Skeletal muscle tissue (tissue), 4 donors: ENCODE data around the gene ZNF830. TPM values are rescaled to one million over a fixed set of nuclear protein-coding genes. Genes with fewer than 3 reads are reported as not detected.
"Not testable (repeated sequence)": the region's sequence is repeated elsewhere in the genome, so short reads cannot be mapped to it uniquely, and the experiment has no call there.

ENCODE experiments used
- H3K27ac ChIP-seq: one replicate; pipeline ENCODE4 v1.7.0; 2013; ENCODE audit warnings: mild to moderate bottlenecking, low read depth, low read length, inconsistent platforms
- H3K27me3 ChIP-seq, 3 donors: one replicate each; pipeline ENCODE4 v1.7.0; 2013; ENCODE audit warnings: low read length in 3 of 3; ENCODE audit not compliant: control insufficient read depth in 3 of 3, insufficient read depth in 3 of 3
- H3K36me3 ChIP-seq, 3 donors: one replicate each; pipeline ENCODE4 v1.7.0; 2013; ENCODE audit warnings: low read length in 3 of 3; ENCODE audit not compliant: control insufficient read depth in 3 of 3, insufficient read depth in 3 of 3
- H3K4me1 ChIP-seq, 3 donors: one replicate each; pipeline ENCODE4 v1.7.0; 2013; ENCODE audit warnings: low read length in 3 of 3, mild to moderate bottlenecking in 3 of 3; ENCODE audit not compliant: control insufficient read depth in 3 of 3, insufficient read depth in 3 of 3
- H3K4me3 ChIP-seq, 3 donors: one replicate each; pipeline ENCODE4 v1.7.0; 2013; ENCODE audit warnings: low read length in 3 of 3
- H3K9ac ChIP-seq, 3 donors: one replicate each; pipeline ENCODE4 v1.7.0; 2013; ENCODE audit warnings: low read length in 3 of 3, mild to moderate bottlenecking in 3 of 3, moderate library complexity in 2 of 3, low read depth in 1 of 3
- H3K9me3 ChIP-seq, 3 donors: one replicate each; pipeline ENCODE4 v1.7.0; 2013; ENCODE audit warnings: low read length in 3 of 3; ENCODE audit not compliant: control insufficient read depth in 3 of 3
- total RNA-seq: library from RNA; depleted of rRNA; stranded (reverse); fragments of >200 nt; gene quantifications from one replicate; pipeline ENCODE4 v1.2.3, GENCODE V29; 2014
- donor health status: Osteomylitis.

Gene ZNF830
- total RNA-seq, 1 donor from 2014 or later, result 15.1 TPM

DNA sequence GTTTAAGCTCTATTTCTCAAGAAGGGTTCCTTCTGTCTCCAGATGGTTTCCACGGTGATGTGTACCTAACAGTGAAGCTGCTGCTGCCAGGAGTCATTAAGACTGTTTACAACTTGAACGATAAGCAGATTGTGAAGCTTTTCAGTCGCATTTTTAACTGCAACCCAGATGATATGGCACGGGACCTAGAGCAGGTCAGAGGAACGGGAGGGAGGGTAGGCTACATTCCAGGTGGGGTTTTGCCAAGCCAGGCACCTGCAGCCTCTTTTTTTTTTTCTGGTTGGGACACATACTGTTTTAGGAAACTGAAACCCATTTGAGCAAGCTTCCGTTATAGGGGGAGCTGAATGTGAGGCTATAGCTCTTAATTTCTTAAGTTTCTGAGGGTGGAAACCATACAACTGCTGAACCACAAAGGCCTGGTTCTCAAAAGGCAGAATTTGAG lies 29.6 kb downstream of the ZNF830 start:
- no peak overlapping the region for H3K27ac ChIP-seq
- no peaks in the 10 kb centered on the region for H3K27me3 ChIP-seq
- H3K4me3 ChIP-seq, result no peak overlapping the region
- peaks cover 47 to 85% (median 57%) of the 10 kb centered on the region in 3 donors for H3K36me3 ChIP-seq
- H3K4me1 ChIP-seq, result no peaks in the 10 kb centered on the region
- H3K9me3 ChIP-seq, result no peaks in the 10 kb centered on the region
- H3K9ac ChIP-seq, result no peak overlapping the region

DNA sequence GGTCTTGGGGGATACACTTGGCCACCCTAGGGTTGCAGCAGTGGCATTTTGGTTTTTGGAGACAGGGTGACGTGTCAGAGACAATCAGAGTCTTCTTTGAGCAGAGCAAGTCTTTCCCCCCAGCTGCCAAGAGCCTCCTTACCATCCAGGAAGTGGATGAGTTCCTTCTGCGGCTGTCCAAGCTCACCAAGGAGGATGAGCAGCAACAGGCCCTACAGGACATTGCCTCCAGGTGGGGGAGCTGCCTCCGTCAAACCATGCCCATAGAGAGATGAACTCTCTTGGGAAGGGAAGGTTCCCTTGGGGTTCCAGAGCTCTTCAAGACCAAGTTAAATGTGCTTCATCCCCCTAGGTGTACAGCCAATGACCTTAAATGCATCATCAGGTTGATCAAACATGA lies 30.3 kb downstream of the ZNF830 start:
- Histone ChIP-seq H3K4me1 (no peaks in the 10 kb centered on the region), H3K36me3 (peaks cover 53 to 87% (median 58%) of the 10 kb centered on the region in 3 donors), H3K4me3 (no peak overlapping the region), H3K9me3 (no peaks in the 10 kb centered on the region), H3K9ac (no peak overlapping the region), H3K27me3 (no peaks in the 10 kb centered on the region), H3K27ac (no peak overlapping the region)

DNA sequence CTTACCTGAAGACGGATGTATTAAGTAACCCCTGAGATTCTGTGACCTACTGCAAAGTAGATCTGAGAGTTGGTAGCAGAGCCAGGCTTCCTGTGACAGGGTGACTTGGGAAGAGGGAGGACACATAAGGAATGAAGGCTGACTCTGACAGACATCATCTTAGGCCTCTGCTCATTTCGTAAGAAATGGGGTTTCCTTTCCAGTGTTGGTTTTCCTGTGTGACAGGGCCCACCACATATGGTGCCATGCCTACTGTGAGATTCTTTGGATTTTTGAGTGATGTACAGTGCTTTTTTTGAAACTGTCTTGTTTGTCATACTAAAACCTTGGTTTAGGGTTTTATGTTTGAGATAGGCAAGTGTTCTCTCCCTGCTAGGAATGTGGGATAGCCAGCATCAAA lies 31.7 kb downstream of the ZNF830 start:
- Histone ChIP-seq H3K9me3 (no peaks in the 10 kb centered on the region), H3K9ac (no peak overlapping the region), H3K36me3 (peaks cover 58 to 84% (median 63%) of the 10 kb centered on the region in 3 donors), H3K27me3 (no peaks in the 10 kb centered on the region), H3K27ac (no peak overlapping the region), H3K4me3 (no peak overlapping the region), H3K4me1 (peaks cover 8 to 11% (median 10%) of the 10 kb centered on the region in 3 donors)

DNA sequence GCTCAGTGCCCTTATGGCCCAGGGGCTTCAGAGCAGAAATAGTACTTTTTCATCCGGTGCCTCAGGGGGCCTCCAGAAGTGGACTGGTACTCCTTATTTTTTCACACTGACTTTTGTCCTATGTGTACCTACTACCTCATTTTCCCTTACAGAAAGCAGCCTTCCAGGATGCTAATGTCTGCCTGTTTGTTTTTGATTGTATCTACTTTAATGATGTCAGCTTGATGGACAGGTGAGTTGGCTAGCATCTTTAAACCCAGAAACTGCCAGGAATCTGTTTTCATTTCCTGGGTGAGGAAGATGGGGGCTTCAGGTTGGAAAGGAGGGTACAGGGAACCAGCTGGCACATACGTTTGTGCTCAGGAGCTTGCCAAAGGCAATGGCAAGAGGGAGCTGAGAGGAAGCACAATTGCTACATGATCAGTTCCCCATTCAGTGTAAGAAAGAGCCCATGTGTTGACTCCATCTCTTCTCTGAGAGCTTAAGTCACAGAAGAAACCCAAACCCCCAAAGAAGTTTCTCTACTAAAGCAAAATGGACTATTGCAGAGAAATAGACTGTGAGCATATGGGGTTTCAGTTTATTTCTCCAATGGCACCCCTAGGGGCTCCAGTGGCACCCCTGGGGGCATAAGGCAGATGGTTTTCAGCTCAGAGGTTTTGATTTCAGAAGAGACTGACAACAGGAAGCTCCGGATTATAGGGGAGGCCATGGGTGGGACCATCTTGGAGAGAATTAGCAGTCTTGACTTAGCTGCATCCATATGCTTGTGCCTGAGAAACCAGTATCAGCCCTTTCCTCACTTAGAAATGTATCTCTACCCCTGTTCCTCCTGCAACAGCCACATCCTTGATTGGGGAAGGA lies 35.3 kb downstream of the ZNF830 start:
- Histone ChIP-seq H3K9ac (no peak overlapping the region), H3K4me3 (no peak overlapping the region), H3K4me1 (peaks cover 8 to 17% (median 13%) of the 10 kb centered on the region in 3 donors), H3K9me3 (no peaks in the 10 kb centered on the region), H3K36me3 (peaks cover 73 to 84% (median 74%) of the 10 kb centered on the region in 3 donors), H3K27ac (no peak overlapping the region), H3K27me3 (no peaks in the 10 kb centered on the region)

DNA sequence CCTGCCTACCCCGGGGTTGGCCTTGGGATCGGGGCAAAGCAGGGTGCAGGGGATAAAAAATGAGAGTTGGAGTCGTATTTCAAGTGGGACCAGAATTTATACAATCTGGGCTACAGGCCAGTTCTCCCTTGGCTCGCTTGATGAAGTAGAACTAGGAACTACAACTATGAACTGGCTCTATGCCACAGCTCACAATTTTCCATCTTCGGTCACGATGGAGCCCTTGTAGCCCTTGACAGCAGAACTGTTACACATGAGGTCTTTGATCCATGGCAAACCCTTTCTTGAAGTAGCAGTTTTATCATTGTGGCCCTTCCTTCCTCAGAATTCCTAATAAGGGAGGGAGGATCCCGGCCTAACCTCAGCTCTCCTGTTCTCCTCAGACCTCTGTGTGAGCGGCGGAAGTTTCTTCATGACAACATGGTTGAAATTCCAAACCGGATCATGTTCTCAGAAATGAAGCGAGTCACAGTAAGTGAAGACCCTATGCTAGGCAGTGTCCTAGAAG lies 36.1 kb downstream of the ZNF830 start:
- peak overlapping the region; percentile 43 for H3K27ac ChIP-seq
- no peak overlapping the region for H3K4me3 ChIP-seq
- no peaks in the 10 kb centered on the region for H3K27me3 ChIP-seq
- peaks cover 71 to 84% (median 73%) of the 10 kb centered on the region in 3 donors for H3K36me3 ChIP-seq
- H3K4me1 ChIP-seq, result peaks cover 8 to 17% (median 13%) of the 10 kb centered on the region in 3 donors
- H3K9ac ChIP-seq, result peak overlapping the region in 1 of 3 donors; percentile 47
- H3K9me3 ChIP-seq, result no peaks in the 10 kb centered on the region

DNA sequence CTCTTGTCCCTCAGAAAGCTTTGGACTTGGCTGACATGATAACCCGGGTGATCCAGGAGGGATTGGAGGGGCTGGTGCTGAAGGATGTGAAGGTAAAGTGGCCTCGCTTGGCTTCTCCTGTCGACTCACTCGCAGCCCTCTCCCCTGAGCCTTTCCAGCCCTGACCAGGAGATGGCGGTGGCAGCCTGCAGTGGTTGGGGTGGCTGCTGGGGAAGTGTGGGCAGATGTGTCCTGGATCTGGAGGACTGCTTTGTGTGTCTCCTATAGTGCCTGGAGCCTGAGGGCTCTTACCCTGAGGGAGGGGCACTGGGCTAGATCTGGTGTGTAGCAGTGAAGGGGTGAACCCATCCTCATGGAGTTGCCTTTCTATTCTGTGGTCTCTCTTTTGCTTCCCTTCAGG lies 36.9 kb downstream of the ZNF830 start:
- Histone ChIP-seq H3K27ac (peak overlapping the region; percentile 43), H3K9ac (peak overlapping the region in 1 of 3 donors; percentile 47), H3K27me3 (no peaks in the 10 kb centered on the region), H3K9me3 (no peaks in the 10 kb centered on the region), H3K4me3 (no peak overlapping the region), H3K36me3 (peaks cover 71 to 84% (median 73%) of the 10 kb centered on the region in 3 donors), H3K4me1 (peaks cover 8 to 17% (median 13%) of the 10 kb centered on the region in 3 donors)

DNA sequence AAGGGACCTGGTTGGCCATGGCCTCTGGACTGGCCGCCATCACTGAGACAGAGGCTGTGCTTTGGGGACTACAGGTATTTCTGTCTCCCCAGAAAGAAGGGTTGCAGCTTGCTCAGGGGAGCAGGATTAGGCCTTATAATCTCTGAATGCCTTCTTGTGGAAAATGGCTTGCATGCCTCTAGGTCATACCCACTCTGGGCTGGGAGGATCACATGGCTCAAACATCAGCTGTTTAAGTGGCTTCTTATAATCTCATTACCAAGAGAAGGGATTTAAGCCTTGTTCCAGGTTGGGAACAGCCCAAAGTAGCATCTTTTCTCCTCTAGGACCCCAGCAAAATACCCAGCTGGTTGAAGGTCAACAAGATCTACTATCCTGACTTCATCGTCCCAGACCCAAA lies 38.1 kb downstream of the ZNF830 start:
- H3K36me3 ChIP-seq, result peaks cover 66 to 81% (median 78%) of the 10 kb centered on the region in 3 donors
- no peaks in the 10 kb centered on the region for H3K9me3 ChIP-seq
- H3K9ac ChIP-seq, result no peak overlapping the region
- H3K4me3 ChIP-seq, result no peak overlapping the region
- peaks cover 8 to 17% (median 13%) of the 10 kb centered on the region in 3 donors for H3K4me1 ChIP-seq
- no peaks in the 10 kb centered on the region for H3K27me3 ChIP-seq
- H3K27ac ChIP-seq, result no peak overlapping the region

DNA sequence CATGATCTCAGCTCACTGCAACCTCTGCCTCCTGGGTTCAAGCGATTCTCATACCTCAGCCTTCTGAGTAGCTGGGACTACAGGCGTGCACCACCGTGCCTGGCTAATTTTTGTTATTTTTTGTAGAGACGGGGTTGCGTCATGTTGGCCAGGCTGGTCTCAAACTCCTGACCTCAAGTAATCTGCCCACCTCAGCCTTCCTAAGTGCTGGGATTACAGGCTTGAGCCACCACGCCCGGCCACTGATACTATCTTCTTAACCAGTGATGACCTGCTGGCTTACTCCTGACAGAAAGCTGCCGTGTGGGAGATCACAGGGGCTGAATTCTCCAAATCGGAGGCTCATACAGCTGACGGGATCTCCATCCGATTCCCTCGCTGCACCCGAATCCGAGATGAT lies 39.6 kb downstream of the ZNF830 start:
- Histone ChIP-seq H3K4me1 (peaks cover 8 to 17% (median 13%) of the 10 kb centered on the region in 3 donors), H3K36me3 (peaks cover 56 to 74% (median 66%) of the 10 kb centered on the region in 3 donors)
- H3K9ac ChIP-seq, H3K9me3 ChIP-seq, H3K4me3 ChIP-seq, H3K27me3 ChIP-seq, H3K27ac ChIP-seq: not testable (repeated sequence)

DNA sequence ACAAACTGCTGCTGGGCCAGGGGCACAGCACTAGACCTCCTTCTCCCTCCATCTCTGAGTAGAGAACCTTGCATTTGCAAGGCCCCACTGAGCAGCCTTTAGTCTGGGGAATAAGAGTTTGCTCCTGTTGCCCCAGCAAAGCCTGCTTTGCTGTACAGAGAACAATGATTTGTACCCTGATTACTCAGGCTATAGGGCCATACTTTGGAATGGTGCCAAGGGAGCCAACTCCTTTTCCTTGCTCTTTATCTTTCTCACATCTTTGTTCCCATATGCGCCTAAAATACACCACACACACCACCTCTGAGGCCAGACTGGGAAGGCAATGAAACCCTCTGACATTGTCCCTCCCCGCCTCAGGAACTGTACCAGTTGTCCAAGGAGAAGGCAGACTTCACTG lies 40.2 kb downstream of the ZNF830 start:
- no peak overlapping the region for H3K4me3 ChIP-seq
- no peaks in the 10 kb centered on the region for H3K27me3 ChIP-seq
- no peak overlapping the region for H3K27ac ChIP-seq
- no peak overlapping the region for H3K9ac ChIP-seq
- peaks cover 51 to 78% (median 61%) of the 10 kb centered on the region in 3 donors for H3K36me3 ChIP-seq
- peaks cover 8 to 17% (median 13%) of the 10 kb centered on the region in 3 donors for H3K4me1 ChIP-seq
- H3K9me3 ChIP-seq, result no peaks in the 10 kb centered on the region
